H1 (cell line): ENCODE data around the gene ILK. TPM values are rescaled to one million over a fixed set of nuclear protein-coding genes. Genes with fewer than 3 reads are reported as not detected.
A peak's percentile ranks its signal among the peaks of the same experiment; 100 is the strongest.

Experiments used
- CTCF ChIA-PET: fragments of 300-600 bp; sonication (Branson Sonifier 250); formaldehyde crosslinking; loops from one replicate; lab custom pipeline; 2021; ENCODE audit not compliant: partially characterized antibody; lab: Charles Lee
- POLR2A ChIA-PET: fragments of 300-600 bp; sonication (Branson Sonifier 250); formaldehyde crosslinking; loops from one replicate; lab custom pipeline; 2021; ENCODE audit warnings: inconsistent platforms; ENCODE audit not compliant: partially characterized antibody; lab: Charles Lee
- DNase-seq, 2 experiments: peaks; one replicate each; pipeline versions ENCODE4 v3.0.0 to v3.0.0-alpha.2; 2010 to 2022; ENCODE audit warnings: low spot score in 2 of 2, low read depth in 1 of 2, mixed read lengths in 1 of 2
- FAIRE-seq: peaks from 2 replicates; lab custom pipeline; 2011; peaks lifted over from hg19 to GRCh38; lab: Jason Lieb, UNC
- H2AFZ ChIP-seq: 2 replicates; pipeline ENCODE4 v1.8.1; 2012; ENCODE audit warnings: low read length, inconsistent platforms
- H2AK5ac ChIP-seq: 2 replicates; pipeline ENCODE4 v1.6.1; 2013; ENCODE audit warnings: low read depth, low read length
- H2BK120ac ChIP-seq: replicated peaks from 2 replicates; pipeline ENCODE3; 2013; ENCODE audit warnings: low read depth, low read length, inconsistent platforms
- H2BK12ac ChIP-seq: 2 replicates; pipeline ENCODE4 v1.6.1; 2013; ENCODE audit warnings: low read depth, low read length
- H2BK15ac ChIP-seq: 2 replicates; pipeline ENCODE4 v1.6.1; 2013; ENCODE audit warnings: low read length
- H2BK20ac ChIP-seq: 2 replicates; pipeline ENCODE4 v1.6.1; 2013; ENCODE audit warnings: low read length
- H2BK5ac ChIP-seq: 2 replicates; pipeline ENCODE4 v1.6.1; 2013; ENCODE audit warnings: low read depth, low read length
- H3K14ac ChIP-seq: 2 replicates; pipeline ENCODE4 v1.6.1; 2013; ENCODE audit warnings: inconsistent platforms; ENCODE audit not compliant: insufficient read length
- H3K18ac ChIP-seq: 2 replicates; pipeline ENCODE4 v1.6.1; 2013; ENCODE audit warnings: low read length; ENCODE audit errors: extremely low read depth
- H3K23ac ChIP-seq: 2 replicates; pipeline ENCODE4 v1.6.1; 2013; ENCODE audit warnings: inconsistent platforms; ENCODE audit not compliant: insufficient read length
- H3K23me2 ChIP-seq: 2 replicates; pipeline ENCODE4 v1.6.1; 2013; ENCODE audit warnings: low read depth, low read length
- H3K27ac ChIP-seq: 2 replicates; pipeline ENCODE4 v1.6.1; 2011; ENCODE audit warnings: low read depth, low read length, inconsistent platforms
- H3K27me3 ChIP-seq, 4 experiments: replicated peaks in 1 of 4; 1 replicate in 1 of 4; 2 replicates in 3 of 4; pipeline versions ENCODE4 v1.6.1 to v1.8.1; 2011 to 2013; ENCODE audit warnings: low read length in 3 of 4, mild to moderate bottlenecking in 3 of 4, inconsistent platforms in 2 of 4, mixed read lengths in 2 of 4, moderate library complexity in 1 of 4; ENCODE audit not compliant: control insufficient read depth in 3 of 4, insufficient read depth in 3 of 4; ENCODE audit errors: extremely low read depth in 1 of 4
- H3K36me3 ChIP-seq, 4 experiments: 2 replicates each; pipeline versions ENCODE4 v1.6.1 to v1.8.1; 2011 to 2013; ENCODE audit warnings: mild to moderate bottlenecking in 4 of 4, low read length in 3 of 4, moderate library complexity in 2 of 4, control low read depth in 1 of 4, inconsistent platforms in 1 of 4; ENCODE audit not compliant: insufficient read depth in 4 of 4, control insufficient read depth in 2 of 4
- H3K4ac ChIP-seq: replicated peaks from 2 replicates; pipeline ENCODE3; 2013; ENCODE audit warnings: low read length, low read depth, mixed read lengths, inconsistent platforms; ENCODE audit not compliant: insufficient read length
- H3K4me1 ChIP-seq, 4 experiments: replicated peaks in 1 of 4; 1 replicate in 1 of 4; 2 replicates in 3 of 4; pipeline versions ENCODE4 v1.6.1 to v1.8.1; 2011 to 2013; ENCODE audit warnings: low read length in 3 of 4, inconsistent platforms in 2 of 4, mixed read lengths in 1 of 4; ENCODE audit not compliant: insufficient read depth in 4 of 4, control insufficient read depth in 3 of 4
- H3K4me2 ChIP-seq, 2 experiments: 2 replicates each; pipeline versions ENCODE4 v1.6.1 to v1.8.1; 2011 to 2013; ENCODE audit warnings: low read depth in 2 of 2, low read length in 2 of 2, control low read depth in 1 of 2, inconsistent platforms in 1 of 2, mild to moderate bottlenecking in 1 of 2; ENCODE audit not compliant: insufficient read depth in 1 of 2
- H3K4me3 ChIP-seq, 4 experiments: fragments of 200-600, 300-600 bp in 1 of 4; sonication (generic), shearing (Covaris generic), sonication (Bioruptor Twin) in 1 of 4; 2 replicates each; pipeline versions ENCODE4 v1.5.1 to v1.8.1; 2011 to 2016; ENCODE audit warnings: low read length in 4 of 4, low read depth in 3 of 4, control low read depth in 2 of 4, inconsistent platforms in 2 of 4, mild to moderate bottlenecking in 2 of 4, mixed read lengths in 1 of 4, moderate library complexity in 1 of 4; ENCODE audit not compliant: insufficient read depth in 2 of 4; ENCODE audit errors: extremely low read depth in 1 of 4
- H3K56ac ChIP-seq: replicated peaks from 2 replicates; pipeline ENCODE3; 2013; ENCODE audit warnings: low read depth, mild to moderate bottlenecking, mixed read lengths, low read length, inconsistent platforms; ENCODE audit not compliant: insufficient read length
- H3K79me1 ChIP-seq: 2 replicates; pipeline ENCODE4 v1.6.1; 2013; ENCODE audit warnings: low read depth, low read length, control low read depth
- H3K79me2 ChIP-seq, 2 experiments: 2 replicates each; pipeline versions ENCODE4 v1.6.1 to v1.8.1; 2012 to 2013; ENCODE audit warnings: low read length in 2 of 2, mild to moderate bottlenecking in 2 of 2, inconsistent platforms in 1 of 2; ENCODE audit not compliant: insufficient read depth in 2 of 2, control insufficient read depth in 1 of 2
- H3K9ac ChIP-seq, 4 experiments: replicated peaks in 1 of 4; 1 replicate in 1 of 4; 2 replicates in 3 of 4; pipeline versions ENCODE4 v1.6.1 to v1.8.1; 2011 to 2013; ENCODE audit warnings: low read depth in 3 of 4, low read length in 3 of 4, control low read depth in 2 of 4, mild to moderate bottlenecking in 2 of 4, moderate library complexity in 2 of 4, inconsistent platforms in 1 of 4; ENCODE audit errors: extremely low read depth in 1 of 4
- H3K9me3 ChIP-seq, 2 experiments: 2 replicates each; pipeline versions ENCODE4 v1.6.1 to v1.8.1; 2012 to 2013; ENCODE audit warnings: mild to moderate bottlenecking in 2 of 2, moderate library complexity in 2 of 2, control low read depth in 1 of 2, inconsistent platforms in 1 of 2, low read depth in 1 of 2, low read length in 1 of 2, mixed read lengths in 1 of 2; ENCODE audit not compliant: insufficient read depth in 2 of 2
- H4K20me1 ChIP-seq, 2 experiments: replicated peaks in 1 of 2; 2 replicates each; pipeline versions ENCODE3 to v1.8.1; 2011 to 2013; ENCODE audit warnings: inconsistent platforms in 2 of 2, low read length in 2 of 2, mild to moderate bottlenecking in 1 of 2; ENCODE audit not compliant: insufficient read depth in 2 of 2, control insufficient read depth in 1 of 2
- H4K5ac ChIP-seq: 2 replicates; pipeline ENCODE4 v1.6.1; 2013; ENCODE audit warnings: low read length, low read depth, mixed read lengths, inconsistent platforms; ENCODE audit not compliant: insufficient read length
- H4K8ac ChIP-seq: 2 replicates; pipeline ENCODE4 v1.8.0; 2013; ENCODE audit warnings: mild to moderate bottlenecking, moderate library complexity, low read length, inconsistent platforms; ENCODE audit not compliant: insufficient read depth; ENCODE audit errors: extremely low read depth
- H4K91ac ChIP-seq: replicated peaks from 2 replicates; pipeline ENCODE3; 2013; ENCODE audit warnings: low read length, mixed read lengths, inconsistent platforms; ENCODE audit not compliant: insufficient read length
- CEBPB ChIP-seq: IDR thresholded peaks from 2 replicates; pipeline ENCODE4 v1.6.1; 2012; ENCODE audit warnings: low read depth, low read length
- HDAC2 ChIP-seq, 2 experiments: fragments of 300-600 bp in 1 of 2; sonication (generic) in 1 of 2; IDR thresholded peaks; 2 replicates each; pipeline ENCODE4 v1.6.1; 2011 to 2012; ENCODE audit warnings: low read depth in 2 of 2, low read length in 2 of 2, mild to moderate bottlenecking in 2 of 2, moderate library complexity in 2 of 2, borderline replicate concordance in 1 of 2, inconsistent platforms in 1 of 2
- HDAC6 ChIP-seq: IDR thresholded peaks from one replicate; pipeline ENCODE4 v1.7.1; 2012; ENCODE audit warnings: low read depth, mild to moderate bottlenecking, inconsistent platforms, low read length, moderate library complexity
- JUND ChIP-seq: IDR thresholded peaks from 2 replicates; pipeline ENCODE4 v1.6.1; 2011; ENCODE audit warnings: mild to moderate bottlenecking, improper control_type of control experiment, low read length
- KDM4A ChIP-seq: IDR thresholded peaks from one replicate; pipeline ENCODE4 v1.7.1; 2012; ENCODE audit warnings: low read depth, mild to moderate bottlenecking, moderate library complexity, low read length, inconsistent platforms; ENCODE audit not compliant: severe bottlenecking
- NRF1 ChIP-seq: IDR thresholded peaks from 2 replicates; pipeline ENCODE4 v1.6.1; 2011; ENCODE audit warnings: mild to moderate bottlenecking, low read depth, low read length, improper control_type of control experiment
- RAD21 ChIP-seq, 2 experiments: IDR thresholded peaks in 1 of 2; conservative IDR thresholded peaks in 1 of 2; 2 replicates each; pipeline ENCODE4 v1.6.1; 2011; ENCODE audit warnings: low read depth in 2 of 2, low read length in 2 of 2, improper control_type of control experiment in 1 of 2, inconsistent platforms in 1 of 2, mild to moderate bottlenecking in 1 of 2, moderate library complexity in 1 of 2
- RFX5 ChIP-seq: IDR thresholded peaks from 2 replicates; pipeline ENCODE4 v1.6.1; 2011; ENCODE audit warnings: low read depth, low read length, improper control_type of control experiment, borderline replicate concordance
- WGBS, 2 experiments: shearing (Covaris generic) in 1 of 2; methylation state at CpG; one replicate each; pipeline versions ENCODE4 v1.1.6 to v1.1.7; 2013 to 2015; ENCODE audit warnings: low lambda C conversion rate in 2 of 2, mixed read lengths in 2 of 2, inconsistent platforms in 1 of 2, low coverage in 1 of 2, missing lambda C conversion rate in 1 of 2; ENCODE audit not compliant: insufficient replicate concordance in 2 of 2, insufficient coverage in 1 of 2, insufficient read length in 1 of 2; ENCODE audit errors: extremely low coverage in 1 of 2, missing lambda C conversion rate in 1 of 2; 5-methylcytosine and 5-hydroxymethylcytosine counted together
- polyA plus RNA-seq, 7 experiments: library from polyadenylated mRNA; depleted of rRNA in 3 of 7; stranded (reverse) in 5 of 7; unstranded in 2 of 7; fragments of >200 nt in 5 of 7; fragments of 200-250 nt in 2 of 7; gene quantifications; 1 replicate in 5 of 7; 2 replicates in 1 of 7; 4 replicates in 1 of 7; pipeline versions ENCODE4 v1.2.1 to v1.2.3, GENCODE V29; 2011 to 2013; ENCODE audit warnings: missing spikeins in 2 of 7, mixed read lengths in 2 of 7
- total RNA-seq: library from RNA; stranded (reverse); fragmentation: NEBNext Ultra II Directional; extraction: Animal tissue kit (Norgen Biotek cat#: 25700); gene quantifications from 2 replicates; pipeline ENCODE4 v1.2.1, GENCODE V29; 2021
- TF ChIP-seq, protein P1 (sequence below): IDR thresholded peaks from 2 replicates; pipeline ENCODE4 v1.6.1; 2012; ENCODE audit warnings: low read length, inconsistent platforms
- TF ChIP-seq, protein P2 (sequence below): IDR thresholded peaks from 2 replicates; pipeline ENCODE4 v1.6.1; 2012; ENCODE audit warnings: inconsistent platforms

ILK gene
- total and polyA plus RNA-seq, 2 of the 8 experiments (the other 6 are each of a cell fraction or from before 2014, with no cell fraction given), result 91.4 to 132 TPM

DNA sequence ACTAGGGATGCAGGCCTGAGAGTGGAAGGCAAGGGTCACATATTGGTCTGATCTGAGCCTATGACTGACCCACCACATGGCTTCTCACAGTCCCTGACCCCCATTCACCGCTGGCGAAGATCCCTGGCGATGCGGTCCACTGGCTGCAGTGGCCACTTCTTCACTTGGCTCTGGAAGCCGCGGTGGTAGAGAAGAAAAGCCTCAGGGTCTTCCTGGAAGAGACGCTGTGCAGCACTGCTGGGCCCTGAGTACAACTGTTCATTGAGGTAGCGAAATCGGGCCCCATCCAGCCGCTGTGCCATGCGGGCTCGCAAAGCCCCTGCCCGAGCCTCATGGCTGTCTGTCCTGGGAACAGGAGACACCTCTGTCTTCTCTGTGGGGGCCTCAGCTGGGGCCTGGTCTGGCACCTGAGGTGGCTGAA lies 2.5 kb upstream of the ILK start:
- Histone ChIP-seq H3K4me3 (no peak overlapping the region), H2BK12ac (no peak overlapping the region), H4K91ac (no peak overlapping the region), H3K56ac (no peak overlapping the region), H3K36me3 (peaks cover 3 to 19% (median 9%) of the 10 kb centered on the region in 4 experiments; a peak in 7 of 8 replicates), H2BK5ac (no peak overlapping the region), H2AFZ (no peak overlapping the region), H3K23me2 (peaks cover 16% of the 10 kb centered on the region), H4K20me1 (peaks cover 0 to 10% of the 10 kb centered on the region in 2 experiments), H3K18ac (no peak overlapping the region), H2BK15ac (no peak overlapping the region), H3K4ac (no peak overlapping the region), H2BK20ac (no peak overlapping the region), H3K23ac (no peak overlapping the region), H3K27me3 (no peaks in the 10 kb centered on the region), H3K9ac (no peak overlapping the region; a peak in 1 of 7 replicates), H3K27ac (no peak overlapping the region), H2AK5ac (no peak overlapping the region), H3K79me2 (peaks cover 3 to 31% of the 10 kb centered on the region in 2 experiments), H3K4me2 (no peak overlapping the region; a peak in 1 of 4 replicates), H3K79me1 (peaks cover 7% of the 10 kb centered on the region), H4K5ac (no peak overlapping the region), H3K14ac (no peak overlapping the region), H3K9me3 (no peaks in the 10 kb centered on the region), H2BK120ac (no peak overlapping the region), H3K4me1 (peaks cover 0 to 9% (median 3%) of the 10 kb centered on the region in 4 experiments; a peak in 4 of 7 replicates), H4K8ac (no peak overlapping the region)
- no peak for FAIRE-seq
- ChIA-PET POLR2A (no interaction called here), CTCF (no interaction called here)
- 96% methylated on average over 13 of the region's 13 CpGs; no CpG with 5 or more reads in 1 of the 2 experiments for WGBS, 2 experiments
- DNase-seq, result peak in 1 of 2 experiments; percentile 23
- TF ChIP-seq, protein P1, sequence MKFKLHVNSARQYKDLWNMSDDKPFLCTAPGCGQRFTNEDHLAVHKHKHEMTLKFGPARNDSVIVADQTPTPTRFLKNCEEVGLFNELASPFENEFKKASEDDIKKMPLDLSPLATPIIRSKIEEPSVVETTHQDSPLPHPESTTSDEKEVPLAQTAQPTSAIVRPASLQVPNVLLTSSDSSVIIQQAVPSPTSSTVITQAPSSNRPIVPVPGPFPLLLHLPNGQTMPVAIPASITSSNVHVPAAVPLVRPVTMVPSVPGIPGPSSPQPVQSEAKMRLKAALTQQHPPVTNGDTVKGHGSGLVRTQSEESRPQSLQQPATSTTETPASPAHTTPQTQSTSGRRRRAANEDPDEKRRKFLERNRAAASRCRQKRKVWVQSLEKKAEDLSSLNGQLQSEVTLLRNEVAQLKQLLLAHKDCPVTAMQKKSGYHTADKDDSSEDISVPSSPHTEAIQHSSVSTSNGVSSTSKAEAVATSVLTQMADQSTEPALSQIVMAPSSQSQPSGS, result no peak
- no peak for TF ChIP-seq NRF1
- TF ChIP-seq HDAC6, result no peak
- TF ChIP-seq KDM4A, result no peak
- TF ChIP-seq CEBPB, result no peak
- TF ChIP-seq RFX5, result no peak
- no peak for TF ChIP-seq JUND
- no peak for TF ChIP-seq HDAC2 (IDR thresholded peaks at IDR 0.05; ENCODE audit: borderline replicate concordance in 1 of 2, low read depth in 2 of 2, low read length in 2 of 2)
- TF ChIP-seq, protein P2, sequence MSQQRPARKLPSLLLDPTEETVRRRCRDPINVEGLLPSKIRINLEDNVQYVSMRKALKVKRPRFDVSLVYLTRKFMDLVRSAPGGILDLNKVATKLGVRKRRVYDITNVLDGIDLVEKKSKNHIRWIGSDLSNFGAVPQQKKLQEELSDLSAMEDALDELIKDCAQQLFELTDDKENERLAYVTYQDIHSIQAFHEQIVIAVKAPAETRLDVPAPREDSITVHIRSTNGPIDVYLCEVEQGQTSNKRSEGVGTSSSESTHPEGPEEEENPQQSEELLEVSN, result no peak
- TF ChIP-seq RAD21 (IDR thresholded peaks at IDR 0.05 in 1 of 2, conservative IDR thresholded peaks at IDR 0.05 in 1 of 2; ENCODE audit: low read depth in 2 of 2, low read length in 2 of 2), result no peak
